Fibroblast of lung (primary cell): ENCODE results near the gene ACLY. TPM values are rescaled to one million over a fixed set of nuclear protein-coding genes. Genes with fewer than 3 reads are reported as not detected.

Experiments
- DNase-seq, 2 donors: peaks; one replicate each; pipeline versions ENCODE4 v3.0.0 to v3.0.0-alpha.2; 2010; ENCODE audit warnings: low read depth in 2 of 2
- H2AFZ ChIP-seq: 2 replicates; pipeline ENCODE4 v1.5.1; 2012; ENCODE audit warnings: low read length, control low read depth, inconsistent platforms
- H3K27ac ChIP-seq: 2 replicates; pipeline ENCODE4 v1.5.1; 2011; ENCODE audit warnings: low read length, control low read depth; ENCODE audit not compliant: insufficient read depth
- H3K27me3 ChIP-seq: 2 replicates; pipeline ENCODE4 v1.5.1; 2011; ENCODE audit warnings: mild to moderate bottlenecking, low read length; ENCODE audit not compliant: control insufficient read depth, insufficient read depth
- H3K36me3 ChIP-seq: 2 replicates; pipeline ENCODE4 v1.5.1; 2011; ENCODE audit warnings: low read length; ENCODE audit not compliant: control insufficient read depth, insufficient read depth
- H3K4me1 ChIP-seq: 2 replicates; pipeline ENCODE4 v1.5.1; 2011; ENCODE audit warnings: low read length; ENCODE audit not compliant: control insufficient read depth, insufficient read depth; ENCODE audit errors: extremely low read depth
- H3K4me2 ChIP-seq: 2 replicates; pipeline ENCODE4 v1.5.1; 2011; ENCODE audit warnings: low read length, control low read depth; ENCODE audit not compliant: insufficient read depth; ENCODE audit errors: extremely low read depth
- H3K4me3 ChIP-seq, 4 experiments: fragments of 200-600 bp in 1 of 4; sonication (generic) in 1 of 4; replicated peaks in 1 of 4; 2 replicates each; pipeline ENCODE4 v1.5.1; 2011 to 2016; ENCODE audit warnings: low read length in 4 of 4, low read depth in 3 of 4, mild to moderate bottlenecking in 3 of 4, control low read depth in 2 of 4, inconsistent platforms in 1 of 4, mixed read lengths in 1 of 4; ENCODE audit not compliant: insufficient read depth in 1 of 4; ENCODE audit errors: control extremely low read depth in 1 of 4
- H3K79me2 ChIP-seq: 2 replicates; pipeline ENCODE4 v1.5.1; 2012; ENCODE audit warnings: mild to moderate bottlenecking, low read length, inconsistent platforms; ENCODE audit not compliant: control insufficient read depth, insufficient read depth
- H3K9ac ChIP-seq: 2 replicates; pipeline ENCODE4 v1.5.1; 2011; ENCODE audit warnings: mild to moderate bottlenecking, low read length, control low read depth; ENCODE audit not compliant: insufficient read depth
- H3K9me3 ChIP-seq: 2 replicates; pipeline ENCODE4 v1.5.1; 2012; ENCODE audit warnings: low read depth, low read length; ENCODE audit not compliant: control insufficient read depth, insufficient read depth
- H4K20me1 ChIP-seq: 2 replicates; pipeline ENCODE4 v1.5.1; 2011; ENCODE audit warnings: low read length; ENCODE audit not compliant: control insufficient read depth, insufficient read depth; ENCODE audit errors: extremely low read depth
- CTCF ChIP-seq, 2 donors: IDR thresholded peaks in 1 of 2; conservative IDR thresholded peaks in 1 of 2; 1 replicate in 1 of 2; 2 replicates in 1 of 2; pipeline ENCODE4 v1.5.1; 2011 to 2012; ENCODE audit warnings: low read length in 2 of 2, control low read depth in 1 of 2, inconsistent platforms in 1 of 2, low read depth in 1 of 2, mild to moderate bottlenecking in 1 of 2
- EZH2 ChIP-seq: IDR thresholded peaks from 2 replicates; pipeline ENCODE4 v1.5.1; 2012; ENCODE audit warnings: low read length, control low read depth, mild to moderate bottlenecking; ENCODE audit errors: missing control alignments
- polyA plus RNA-seq, 2 donors: library from polyadenylated mRNA; depleted of rRNA in 1 of 2; stranded (reverse) in 1 of 2; unstranded in 1 of 2; fragments of >200 nt; gene quantifications; 2 replicates each; pipeline ENCODE4 v1.2.1, GENCODE V29; 2011 to 2012; ENCODE audit warnings: missing spikeins in 1 of 2
- total RNA-seq: library from RNA; depleted of rRNA; stranded (reverse); fragments of >200 nt; gene quantifications from 2 replicates; pipeline ENCODE4 v1.2.1, GENCODE V29; 2014

ACLY gene
- total and polyA plus RNA-seq, 2 donors (not counting 1 experiment from before 2014, with no cell fraction given): 225 to 312 TPM

- H3K4me2 ChIP-seq: no peak overlapping the region
- no peak for DNase-seq
- H3K9ac ChIP-seq: no peak overlapping the region
- no peaks in the 10 kb centered on the region for H3K4me1 ChIP-seq
- H4K20me1 ChIP-seq: no peaks in the 10 kb centered on the region
- H3K9me3 ChIP-seq: no peaks in the 10 kb centered on the region
- no peak for TF ChIP-seq EZH2
- TF ChIP-seq CTCF (conservative IDR thresholded peaks at IDR 0.05 in 1 of 2, IDR thresholded peaks at IDR 0.05 in 1 of 2; ENCODE audit: low read depth in 1 of 2, low read length in 2 of 2): no peak
- no peaks in the 10 kb centered on the region for H3K27me3 ChIP-seq
- H3K79me2 ChIP-seq: no peaks in the 10 kb centered on the region
- H3K36me3 ChIP-seq: no peaks in the 10 kb centered on the region
- no peak overlapping the region for H3K27ac ChIP-seq
- no peak overlapping the region for H2AFZ ChIP-seq
- H3K4me3 ChIP-seq: no peak overlapping the region
Measured at GRCh38 chr17:41944943-41945342, 26.2 kb upstream of the ACLY start.

- no peaks in the 10 kb centered on the region for H4K20me1 ChIP-seq
- no peak for DNase-seq
- no peaks in the 10 kb centered on the region for H3K27me3 ChIP-seq
- TF ChIP-seq CTCF (conservative IDR thresholded peaks at IDR 0.05 in 1 of 2, IDR thresholded peaks at IDR 0.05 in 1 of 2; ENCODE audit: low read depth in 1 of 2, low read length in 2 of 2) (no peak), EZH2 (no peak)
- H3K4me2 ChIP-seq: no peak overlapping the region
- H3K9ac ChIP-seq: no peak overlapping the region
- H2AFZ ChIP-seq: no peak overlapping the region
- H3K4me1 ChIP-seq: no peaks in the 10 kb centered on the region
- no peak overlapping the region for H3K4me3 ChIP-seq
- no peak overlapping the region for H3K27ac ChIP-seq
- H3K79me2 ChIP-seq: no peaks in the 10 kb centered on the region
- H3K36me3 ChIP-seq: no peaks in the 10 kb centered on the region
- H3K9me3 ChIP-seq: no peaks in the 10 kb centered on the region
Measured at GRCh38 chr17:41943492-41943891, 24.7 kb upstream of the ACLY start.

GRCh38 chr17:41942626-41943373 lies 24.0 kb upstream of the ACLY start:
- no peaks in the 10 kb centered on the region for H3K9me3 ChIP-seq
- H2AFZ ChIP-seq: no peak overlapping the region
- no peak overlapping the region for H3K4me2 ChIP-seq
- no peaks in the 10 kb centered on the region for H3K27me3 ChIP-seq
- no peak for TF ChIP-seq CTCF (conservative IDR thresholded peaks at IDR 0.05 in 1 of 2, IDR thresholded peaks at IDR 0.05 in 1 of 2; ENCODE audit: low read depth in 1 of 2, low read length in 2 of 2)
- no peak for TF ChIP-seq EZH2
- H4K20me1 ChIP-seq: no peaks in the 10 kb centered on the region
- H3K27ac ChIP-seq: no peak overlapping the region
- no peak overlapping the region for H3K9ac ChIP-seq
- no peak overlapping the region for H3K4me3 ChIP-seq
- H3K4me1 ChIP-seq: no peaks in the 10 kb centered on the region
- no peak for DNase-seq
- no peaks in the 10 kb centered on the region for H3K79me2 ChIP-seq
- no peaks in the 10 kb centered on the region for H3K36me3 ChIP-seq
